Vagina (tissue), 2 donors: Measurements from ENCODE around the gene OR7G1.

Experiments used
- POLR2A ChIP-seq, 2 donors: fragments of 450-650 bp; IDR thresholded peaks; one replicate each; pipeline ENCODE4 v1.6.1; 2017; ENCODE audit warnings: antibody characterized with exemption in 2 of 2, mild to moderate bottlenecking in 2 of 2, moderate library complexity in 2 of 2
- POLR2AphosphoS5 ChIP-seq, 2 donors: sonication (generic); formaldehyde crosslinking; IDR thresholded peaks; one replicate each; pipeline ENCODE4 v1.9.0; 2017; ENCODE audit warnings: antibody characterized with exemption in 2 of 2, mild to moderate bottlenecking in 2 of 2, low read depth in 1 of 2; ENCODE audit not compliant: insufficient read depth in 1 of 2
- TF ChIP-seq, protein P1 (sequence below), 3 experiments: fragments of 450-650 bp in 2 of 3; fragments of 200-600 bp in 1 of 3; sonication (generic) in 1 of 3; IDR thresholded peaks; one replicate each; pipeline ENCODE4 v1.5.1; 2017 to 2019; ENCODE audit warnings: antibody characterized with exemption in 3 of 3, mild to moderate bottlenecking in 2 of 3, moderate library complexity in 2 of 3

- TF ChIP-seq, protein P1, sequence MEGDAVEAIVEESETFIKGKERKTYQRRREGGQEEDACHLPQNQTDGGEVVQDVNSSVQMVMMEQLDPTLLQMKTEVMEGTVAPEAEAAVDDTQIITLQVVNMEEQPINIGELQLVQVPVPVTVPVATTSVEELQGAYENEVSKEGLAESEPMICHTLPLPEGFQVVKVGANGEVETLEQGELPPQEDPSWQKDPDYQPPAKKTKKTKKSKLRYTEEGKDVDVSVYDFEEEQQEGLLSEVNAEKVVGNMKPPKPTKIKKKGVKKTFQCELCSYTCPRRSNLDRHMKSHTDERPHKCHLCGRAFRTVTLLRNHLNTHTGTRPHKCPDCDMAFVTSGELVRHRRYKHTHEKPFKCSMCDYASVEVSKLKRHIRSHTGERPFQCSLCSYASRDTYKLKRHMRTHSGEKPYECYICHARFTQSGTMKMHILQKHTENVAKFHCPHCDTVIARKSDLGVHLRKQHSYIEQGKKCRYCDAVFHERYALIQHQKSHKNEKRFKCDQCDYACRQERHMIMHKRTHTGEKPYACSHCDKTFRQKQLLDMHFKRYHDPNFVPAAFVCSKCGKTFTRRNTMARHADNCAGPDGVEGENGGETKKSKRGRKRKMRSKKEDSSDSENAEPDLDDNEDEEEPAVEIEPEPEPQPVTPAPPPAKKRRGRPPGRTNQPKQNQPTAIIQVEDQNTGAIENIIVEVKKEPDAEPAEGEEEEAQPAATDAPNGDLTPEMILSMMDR (IDR thresholded peaks at IDR 0.05) = no peak
- TF ChIP-seq POLR2AphosphoS5 (IDR thresholded peaks at IDR 0.05; ENCODE audit: insufficient read depth in 1 of 2, low read depth in 1 of 2) (no peak), POLR2A (IDR thresholded peaks at IDR 0.05) (no peak)
These were observed 33.1 kb upstream of the OR7G1 start for GRCh38 chr19:9148697-9149096.
